WERI-Rb-1 (cell line): ENCODE data around the gene USP3.
"Not testable (repeated sequence)": the region's sequence is repeated elsewhere in the genome, so short reads cannot be mapped to it uniquely, and the experiment has no call there.

Source experiments
- DNase-seq: peaks from one replicate; pipeline ENCODE4 v3.0.0-alpha.2; 2020
- H3K27ac ChIP-seq: fragments of 250-450 bp; sonication (Bioruptor Pico); 2 replicates; pipeline ENCODE4 v1.5.1; 2020; ENCODE audit warnings: mild to moderate bottlenecking, moderate library complexity
- H3K27me3 ChIP-seq: fragments of 250-450 bp; sonication (Bioruptor Pico); 2 replicates; pipeline ENCODE4 v1.5.1; 2021; ENCODE audit warnings: mild to moderate bottlenecking, low read depth, moderate library complexity; ENCODE audit not compliant: insufficient read depth, severe bottlenecking
- H3K36me3 ChIP-seq: fragments of 250-450 bp; sonication (Bioruptor Pico); 2 replicates; pipeline ENCODE4 v1.5.1; 2020; ENCODE audit warnings: mild to moderate bottlenecking, moderate library complexity
- H3K4me3 ChIP-seq: 2 replicates; pipeline ENCODE4 v1.5.1; 2011; ENCODE audit warnings: low read depth, mild to moderate bottlenecking, control low read depth, low read length
- H3K9me3 ChIP-seq: fragments of 250-450 bp; sonication (Bioruptor Pico); 2 replicates; pipeline ENCODE4 v1.5.1; 2021; ENCODE audit warnings: mild to moderate bottlenecking, moderate library complexity; ENCODE audit not compliant: severe bottlenecking
- CTCF ChIP-seq: IDR thresholded peaks from 2 replicates; pipeline ENCODE4 v1.5.1; 2011; ENCODE audit warnings: low read depth, mild to moderate bottlenecking, control low read depth, inconsistent platforms, low read length

Gene USP3

GRCh38 chr15:63487076-63487757 lies 17.2 kb upstream of the USP3 start:
- DNase-seq = peak; percentile 90
- TF ChIP-seq CTCF = peak; percentile 89
- Histone ChIP-seq H3K27ac (no peak overlapping the region), H3K27me3 (no peaks in the 10 kb centered on the region), H3K36me3 (no peaks in the 10 kb centered on the region), H3K4me3 (no peak overlapping the region), H3K9me3 (no peaks in the 10 kb centered on the region)

- not testable (repeated sequence) for H3K4me3 ChIP-seq, H3K27ac ChIP-seq, DNase-seq, H3K27me3 ChIP-seq, H3K36me3 ChIP-seq, H3K9me3 ChIP-seq
Measured at GRCh38 chr15:63487758-63488397, 16.5 kb upstream of the USP3 start.

GRCh38 chr15:63488398-63488960 lies 15.9 kb upstream of the USP3 start:
- no peak for TF ChIP-seq CTCF
- Histone ChIP-seq H3K27me3 (no peaks in the 10 kb centered on the region), H3K27ac (no peak overlapping the region), H3K36me3 (no peaks in the 10 kb centered on the region), H3K4me3 (no peak overlapping the region), H3K9me3 (no peaks in the 10 kb centered on the region)
- no peak for DNase-seq

- Histone ChIP-seq H3K27ac (no peak overlapping the region), H3K9me3 (no peaks in the 10 kb centered on the region), H3K36me3 (no peaks in the 10 kb centered on the region), H3K4me3 (no peak overlapping the region), H3K27me3 (no peaks in the 10 kb centered on the region)
- no peak for DNase-seq
- no peak for TF ChIP-seq CTCF
Measured at GRCh38 chr15:63489352-63489751, 15.0 kb upstream of the USP3 start.

GRCh38 chr15:63490345-63491034 lies 13.9 kb upstream of the USP3 start:
- H3K36me3 ChIP-seq = no peaks in the 10 kb centered on the region
- H3K9me3 ChIP-seq = no peaks in the 10 kb centered on the region
- no peak overlapping the region for H3K4me3 ChIP-seq
- peak overlapping the region; percentile 33 for H3K27ac ChIP-seq
- no peaks in the 10 kb centered on the region for H3K27me3 ChIP-seq
- peak; percentile 77 for DNase-seq
- no peak for TF ChIP-seq CTCF
